22Rv1 (cell line): ENCODE results near the gene NEDD4L.

ENCODE experiments used
- CTCF ChIP-seq: fragments of 450-650 bp; IDR thresholded peaks from 2 replicates; pipeline ENCODE4 v1.5.1; 2017; ENCODE audit warnings: mild to moderate bottlenecking
- ZFX ChIP-seq: fragments of 450-650 bp; IDR thresholded peaks from 2 replicates; pipeline ENCODE4 v1.6.1; 2017; ENCODE audit warnings: antibody characterized with exemption, borderline replicate concordance

- TF ChIP-seq CTCF (no peak), ZFX (no peak)
These were observed 33.3 kb downstream of the NEDD4L start for GRCh38 chr18:58077329-58077728.
